ENCODE data around the gene COL6A3.
"Not testable (repeated sequence)": the region's sequence is repeated elsewhere in the genome, so short reads cannot be mapped to it uniquely, and the experiment has no call there.

COL6A3 gene

GRCh38 chr2:237412988-237413776 lies 782 bp downstream of the COL6A3 start:
- DNase-seq (ENCODE audit: low spot score): no peak

DNA sequence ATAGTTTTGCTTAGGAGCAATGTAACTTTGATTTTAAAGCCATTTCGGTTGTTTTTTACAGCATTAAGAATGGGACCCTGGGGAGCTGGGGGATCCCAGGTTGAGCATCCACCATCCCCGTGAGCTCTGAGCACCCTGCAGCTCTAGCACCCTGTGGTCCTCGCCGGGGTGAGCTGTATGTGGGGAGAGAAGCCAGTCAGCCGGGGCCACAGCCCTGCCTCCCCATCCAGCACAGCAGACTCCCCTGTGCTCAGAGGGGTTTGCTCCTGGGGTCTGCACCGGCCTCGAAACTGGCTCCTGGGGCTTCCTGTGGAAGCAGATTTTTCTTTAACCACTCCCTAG lies 1.3 kb downstream of the COL6A3 start:
- no peak for DNase-seq (ENCODE audit: low spot score)

- no peak for DNase-seq (ENCODE audit: low spot score)
Observed at GRCh38 chr2:237411683-237412423, 2.1 kb downstream of the COL6A3 start.

- no peak for DNase-seq (ENCODE audit: low spot score)
Observed at GRCh38 chr2:237411092-237411601, 2.8 kb downstream of the COL6A3 start.

- not testable (repeated sequence) for DNase-seq (ENCODE audit: low spot score)
Observed at GRCh38 chr2:237409263-237409662, 4.7 kb downstream of the COL6A3 start.

DNA sequence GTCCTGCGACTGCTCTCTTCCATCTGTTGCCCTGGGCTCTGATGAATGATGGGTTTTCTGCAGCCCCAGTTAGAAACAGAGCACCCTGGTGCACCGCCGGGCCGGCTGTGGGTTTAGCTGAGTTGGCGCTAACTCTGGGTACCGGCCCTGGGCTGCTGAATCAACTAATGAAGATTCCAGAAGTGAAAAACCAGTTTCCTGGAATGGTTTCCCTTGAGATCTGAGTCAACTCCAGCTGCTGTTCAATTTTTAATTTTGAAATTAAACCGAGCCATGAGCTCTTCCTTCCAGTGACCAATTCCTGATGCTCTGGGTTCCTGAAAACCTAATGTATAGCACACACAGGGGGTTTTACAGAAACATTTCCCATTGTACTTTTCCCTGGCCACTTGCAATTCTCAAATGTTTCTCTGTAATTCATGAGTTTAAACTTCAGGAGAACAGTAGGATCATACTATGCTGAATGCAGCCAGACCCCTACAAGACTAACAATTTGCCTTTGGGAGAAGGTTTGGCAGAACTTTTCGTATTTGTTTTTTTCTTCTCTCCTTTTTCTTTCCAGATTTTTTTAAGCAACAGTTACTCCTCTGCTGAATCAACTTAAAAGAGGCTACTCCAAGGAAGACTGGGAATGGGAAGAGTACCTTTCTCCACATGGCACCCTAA lies 5.5 kb downstream of the COL6A3 start:
- no peak for DNase-seq (ENCODE audit: low spot score)

GRCh38 chr2:237407700-237408099 lies 6.3 kb downstream of the COL6A3 start:
- no peak for DNase-seq (ENCODE audit: low spot score)

DNA sequence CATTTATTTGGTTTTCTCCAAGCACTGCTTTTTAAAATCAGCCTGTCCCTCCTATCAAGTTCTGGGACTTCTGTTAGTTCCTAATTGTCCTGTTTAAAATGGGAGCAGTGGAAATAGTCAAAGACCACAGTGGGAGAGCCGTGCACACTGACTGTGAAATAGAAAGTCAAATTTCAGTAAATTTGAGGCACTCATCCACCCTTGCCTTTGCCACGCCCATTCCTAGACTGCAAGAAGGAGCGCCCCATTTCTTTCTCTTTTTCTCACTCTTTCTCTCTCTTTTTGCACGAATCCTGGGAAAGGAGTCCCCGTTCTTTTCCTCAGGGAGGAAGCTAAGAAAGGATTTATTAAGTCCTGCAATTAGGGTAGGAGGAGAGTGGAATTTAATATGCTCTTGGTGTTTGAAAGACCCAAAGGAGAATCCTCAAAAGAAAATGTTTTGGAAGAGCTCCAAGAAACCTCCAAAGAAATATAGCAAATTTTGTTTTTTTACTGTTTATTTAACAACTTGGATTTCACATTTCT lies 7.5 kb downstream of the COL6A3 start:
- no peak for DNase-seq (ENCODE audit: low spot score)

DNA sequence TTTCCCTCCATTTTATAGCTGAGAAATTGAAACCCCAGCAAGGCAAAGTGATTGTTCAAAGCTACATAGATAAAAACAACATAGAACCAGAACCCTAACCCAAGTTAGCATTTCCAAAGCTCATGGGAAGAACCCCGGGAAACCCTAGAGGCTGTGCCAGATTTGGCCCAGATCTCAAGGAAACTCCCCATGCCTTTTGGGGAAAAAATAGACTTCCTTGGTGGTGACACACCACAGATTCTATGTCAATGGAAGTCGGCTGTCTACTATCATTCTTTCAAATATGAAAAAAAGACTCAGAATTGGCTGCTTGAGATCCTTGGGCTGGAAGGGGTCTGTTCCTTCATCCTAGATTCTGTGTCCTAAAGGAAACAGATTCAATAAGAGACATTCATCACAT lies 8.4 kb downstream of the COL6A3 start:
- DNase-seq (ENCODE audit: low spot score): no peak

- no peak for DNase-seq (ENCODE audit: low spot score)
Observed at GRCh38 chr2:237405006-237405559, 8.9 kb downstream of the COL6A3 start.

- no peak for DNase-seq (ENCODE audit: low spot score)
Observed at GRCh38 chr2:237404413-237404812, 9.6 kb downstream of the COL6A3 start.

DNA sequence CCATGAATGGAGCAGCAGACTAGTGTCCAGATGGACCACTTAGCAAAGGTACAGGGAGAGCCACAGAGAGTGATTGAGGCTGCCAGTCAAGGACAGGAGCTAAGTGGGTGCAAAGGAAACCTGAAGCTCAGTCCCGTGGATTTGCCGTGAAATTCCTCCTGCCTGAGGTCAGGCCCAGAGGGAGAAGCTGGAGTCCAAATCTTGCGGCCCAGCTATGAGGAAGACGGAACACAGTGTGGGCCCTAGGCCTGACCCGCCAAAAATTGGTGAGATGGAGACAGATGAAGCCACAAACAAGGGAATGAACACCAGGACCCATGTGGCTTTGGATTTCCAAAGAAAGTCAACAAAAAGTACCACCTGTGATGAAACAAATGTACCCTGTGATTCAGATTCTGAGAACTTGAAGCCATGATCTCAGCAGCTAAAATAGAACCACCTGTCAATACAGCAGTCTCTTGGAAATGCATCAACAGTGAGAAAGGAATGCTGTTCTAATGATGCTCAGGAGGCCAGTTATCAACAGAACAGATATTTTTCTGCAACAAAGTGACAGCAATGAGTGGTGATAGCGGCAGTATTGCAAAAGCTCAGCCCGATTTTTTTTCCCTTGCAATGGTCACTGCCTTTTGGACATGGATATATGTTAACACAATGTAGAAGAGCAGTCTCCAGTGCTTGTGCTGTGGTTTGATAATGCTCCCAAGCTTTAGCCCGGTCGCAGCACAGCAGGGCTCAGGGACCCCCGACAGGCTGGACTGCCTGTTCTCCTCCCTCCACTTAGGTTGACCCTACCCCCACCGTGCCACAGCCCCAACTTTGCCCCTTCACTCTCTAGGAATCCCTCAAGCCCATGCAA lies 10.7 kb downstream of the COL6A3 start:
- no peak for DNase-seq (ENCODE audit: low spot score)

DNA sequence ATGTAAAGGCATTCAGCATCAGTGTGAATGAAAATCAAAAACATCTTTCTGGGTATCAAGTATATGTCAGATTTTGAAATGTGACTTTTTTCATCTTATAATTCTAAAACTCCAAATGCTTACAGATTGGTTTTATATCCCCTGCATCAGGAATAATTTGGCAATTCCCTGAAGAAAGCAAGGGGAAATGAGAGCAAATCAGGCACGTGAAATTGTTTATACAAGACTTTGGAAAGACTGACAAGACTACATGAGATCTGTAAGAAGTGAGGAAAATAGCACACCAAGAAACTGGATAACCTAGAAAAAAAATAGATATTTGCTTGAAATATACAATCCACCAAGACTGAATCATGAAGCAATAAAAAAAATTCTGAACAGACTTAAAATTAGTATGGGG lies 13.8 kb downstream of the COL6A3 start:
- DNase-seq (ENCODE audit: low spot score): no peak

DNA sequence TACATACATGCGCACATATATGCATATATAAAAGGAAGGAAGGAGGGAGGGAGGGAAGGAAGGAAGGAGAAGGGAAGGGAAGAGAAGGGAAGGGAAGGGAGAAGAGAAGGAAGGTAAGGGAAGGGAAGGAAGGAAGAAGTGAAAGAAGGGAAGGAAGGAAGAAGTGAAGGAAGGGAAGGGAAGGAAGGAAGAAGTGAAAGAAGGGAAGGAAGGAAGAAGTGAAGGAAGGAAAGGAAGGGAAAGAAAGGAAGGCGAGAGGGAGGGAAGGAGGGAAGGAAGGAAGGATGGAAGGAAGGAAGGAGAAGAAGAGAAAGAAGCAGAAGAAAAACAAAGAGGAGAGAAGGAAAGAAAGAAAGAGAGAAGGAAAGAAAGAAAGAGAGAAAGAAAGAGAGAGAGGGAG lies 16.9 kb downstream of the COL6A3 start:
- DNase-seq (ENCODE audit: low spot score): no peak

DNA sequence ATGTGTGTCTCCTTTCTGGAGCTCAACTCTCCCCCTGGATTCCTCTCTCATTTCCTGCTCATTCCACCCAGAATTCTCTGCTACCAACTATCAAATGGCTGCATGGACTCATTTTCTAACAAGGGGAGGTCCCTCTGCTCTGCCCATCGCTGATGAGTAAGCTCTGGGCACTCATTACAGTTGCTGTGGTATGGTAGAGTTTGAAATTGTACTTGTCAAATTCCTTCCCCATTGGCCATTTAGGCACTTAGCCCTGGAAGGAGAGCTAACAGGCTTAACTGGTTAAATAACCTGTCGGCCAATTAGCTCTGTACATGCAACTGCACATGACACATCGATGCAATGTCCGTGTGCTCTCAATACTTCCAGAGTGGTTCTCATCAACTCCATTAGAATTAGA lies 20.4 kb downstream of the COL6A3 start:
- no peak for DNase-seq (ENCODE audit: low spot score)

GRCh38 chr2:237392186-237392585 lies 21.8 kb downstream of the COL6A3 start:
- no peak for DNase-seq (ENCODE audit: low spot score)

- no peak for DNase-seq (ENCODE audit: low spot score)
Observed at GRCh38 chr2:237391140-237391539, 22.8 kb downstream of the COL6A3 start.

DNA sequence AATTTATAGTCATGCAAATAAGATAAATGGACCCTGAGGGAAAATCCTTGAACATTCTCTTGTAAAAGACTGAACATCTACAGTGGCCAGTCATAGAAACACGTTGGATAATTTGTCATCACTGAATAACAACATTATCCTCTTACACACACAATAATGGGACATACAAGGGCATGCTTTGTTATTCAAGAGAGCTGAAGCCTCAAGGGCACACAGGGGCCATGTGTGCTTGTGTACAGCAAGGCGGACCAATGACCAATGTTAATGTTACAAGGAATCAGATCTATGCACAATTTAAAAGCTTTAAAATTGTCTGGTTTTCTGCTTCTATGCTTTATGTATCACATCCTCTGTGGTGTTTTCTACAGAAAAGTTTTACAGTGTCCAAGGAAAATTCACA lies 23.7 kb downstream of the COL6A3 start:
- DNase-seq (ENCODE audit: low spot score): no peak

DNA sequence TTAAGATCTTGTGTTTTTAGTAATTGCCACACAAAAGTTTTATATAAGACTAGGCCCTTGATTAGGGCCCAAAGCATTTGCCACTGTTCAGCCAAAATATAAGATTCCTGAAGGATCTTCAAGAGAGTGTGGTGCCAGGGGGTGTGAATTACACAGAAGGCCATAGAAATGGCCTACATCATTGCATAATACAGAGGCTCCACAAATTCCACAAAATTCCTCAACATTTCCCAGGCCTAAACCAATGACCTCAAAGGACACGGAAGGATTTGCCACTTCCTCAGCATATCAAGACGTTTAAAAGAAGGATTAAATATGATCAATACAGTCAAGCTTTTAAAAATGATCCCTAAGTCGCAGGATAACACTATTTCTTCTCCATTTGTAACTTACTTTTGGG lies 24.1 kb downstream of the COL6A3 start:
- DNase-seq (ENCODE audit: low spot score): no peak

DNA sequence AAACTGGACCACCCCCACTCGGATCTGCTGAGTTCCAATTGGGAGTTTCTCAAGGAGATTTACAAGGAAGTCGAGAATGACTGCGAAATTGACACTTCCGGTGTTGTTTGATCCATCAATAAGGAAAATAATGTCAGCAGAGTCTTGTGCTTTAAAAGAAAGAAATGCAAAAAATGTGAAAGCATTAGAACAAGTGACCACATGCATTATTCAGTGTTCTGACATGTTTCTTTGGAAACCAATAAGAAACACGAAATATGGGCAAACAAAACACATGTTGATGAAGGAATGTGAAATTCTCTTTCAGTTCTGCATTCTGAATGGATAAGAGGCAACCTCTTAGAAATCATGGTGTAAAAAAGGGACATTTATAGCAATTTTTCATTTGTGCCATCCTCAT lies 25.9 kb downstream of the COL6A3 start:
- no peak for DNase-seq (ENCODE audit: low spot score)

- no peak for DNase-seq (ENCODE audit: low spot score)
Observed at GRCh38 chr2:237384672-237385020, 29.3 kb downstream of the COL6A3 start.

Measured in NAMALWA (cell line).